Tibial nerve (tissue), 4 donors: ENCODE measurements around the gene HBG1.

ENCODE experiments used
- EP300 ChIP-seq, 2 donors: sonication (generic); formaldehyde crosslinking; IDR thresholded peaks; one replicate each; pipeline ENCODE4 v1.6.1; 2017; ENCODE audit warnings: antibody characterized with exemption in 2 of 2, mild to moderate bottlenecking in 1 of 2
- POLR2A ChIP-seq, 2 donors: fragments of 450-650 bp; IDR thresholded peaks; one replicate each; pipeline ENCODE4 v1.6.1; 2017; ENCODE audit warnings: antibody characterized with exemption in 2 of 2, mild to moderate bottlenecking in 2 of 2, moderate library complexity in 2 of 2
- TF ChIP-seq, protein P1 (sequence below), 5 experiments: fragments of 200-600 bp in 3 of 5; fragments of 450-650 bp in 2 of 5; sonication (generic) in 3 of 5; IDR thresholded peaks; one replicate each; pipeline ENCODE4 v1.5.1; 2016 to 2019; ENCODE audit warnings: antibody characterized with exemption in 5 of 5, mild to moderate bottlenecking in 3 of 5, moderate library complexity in 2 of 5

DNA sequence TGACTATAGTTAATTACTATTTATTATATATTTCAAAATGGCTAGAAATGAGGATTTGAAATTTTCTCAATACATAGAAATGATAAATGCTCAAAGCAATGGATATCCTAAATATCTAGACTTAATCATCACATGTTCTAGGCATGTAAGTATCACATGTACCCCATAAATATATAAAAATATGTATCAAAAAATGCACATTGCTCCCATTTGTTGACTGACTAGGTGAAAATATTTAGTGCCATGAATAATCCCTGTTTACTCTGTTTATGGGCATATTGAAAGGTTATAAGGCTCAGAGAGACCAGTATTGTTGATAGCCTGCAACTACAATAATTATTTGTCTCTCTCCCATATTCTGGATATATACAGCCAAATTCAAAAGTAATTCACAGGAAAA lies 17.0 kb upstream of the HBG1 start:
- TF ChIP-seq, protein P1, sequence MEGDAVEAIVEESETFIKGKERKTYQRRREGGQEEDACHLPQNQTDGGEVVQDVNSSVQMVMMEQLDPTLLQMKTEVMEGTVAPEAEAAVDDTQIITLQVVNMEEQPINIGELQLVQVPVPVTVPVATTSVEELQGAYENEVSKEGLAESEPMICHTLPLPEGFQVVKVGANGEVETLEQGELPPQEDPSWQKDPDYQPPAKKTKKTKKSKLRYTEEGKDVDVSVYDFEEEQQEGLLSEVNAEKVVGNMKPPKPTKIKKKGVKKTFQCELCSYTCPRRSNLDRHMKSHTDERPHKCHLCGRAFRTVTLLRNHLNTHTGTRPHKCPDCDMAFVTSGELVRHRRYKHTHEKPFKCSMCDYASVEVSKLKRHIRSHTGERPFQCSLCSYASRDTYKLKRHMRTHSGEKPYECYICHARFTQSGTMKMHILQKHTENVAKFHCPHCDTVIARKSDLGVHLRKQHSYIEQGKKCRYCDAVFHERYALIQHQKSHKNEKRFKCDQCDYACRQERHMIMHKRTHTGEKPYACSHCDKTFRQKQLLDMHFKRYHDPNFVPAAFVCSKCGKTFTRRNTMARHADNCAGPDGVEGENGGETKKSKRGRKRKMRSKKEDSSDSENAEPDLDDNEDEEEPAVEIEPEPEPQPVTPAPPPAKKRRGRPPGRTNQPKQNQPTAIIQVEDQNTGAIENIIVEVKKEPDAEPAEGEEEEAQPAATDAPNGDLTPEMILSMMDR (IDR thresholded peaks at IDR 0.05) = no peak
- TF ChIP-seq POLR2A (IDR thresholded peaks at IDR 0.05) (no peak), EP300 (IDR thresholded peaks at IDR 0.05) (no peak)
